Pancreas (tissue), 10 donors: Measurements from ENCODE around the gene SRPK2. TPM values are rescaled to one million over a fixed set of nuclear protein-coding genes. Genes with fewer than 3 reads are reported as not detected.

Experiments
- ATAC-seq, 4 donors: fragments of 200-7000 bp; cut with Tn5 transposase; one replicate each; pipeline versions ENCODE4 v1.8.0 to v1.9.1; 2020; ENCODE audit warnings: mild to moderate bottlenecking in 4 of 4, moderate library complexity in 4 of 4
- DNase-seq, 6 donors: peaks; one replicate each; pipeline ENCODE4 v3.0.0-alpha.2; 2020
- FAIRE-seq: peaks from 2 replicates; lab custom pipeline; 2012; peaks lifted over from hg19 to GRCh38; lab: Jason Lieb, UNC
- H3K27ac ChIP-seq, 4 donors: fragments of 200-600 bp; sonication (generic); 1 replicate in 3 of 4; 2 replicates in 1 of 4; pipeline versions ENCODE4 v1.5.0 to v1.8.0; 2020
- H3K27me3 ChIP-seq, 4 donors: fragments of 200-600 bp; one replicate each; pipeline ENCODE4 v1.8.0; 2021
- H3K36me3 ChIP-seq, 3 donors: fragments of 200-600 bp; sonication (generic) in 1 of 3; one replicate each; pipeline versions ENCODE4 v1.5.0 to v1.8.0; 2020 to 2021
- H3K4me1 ChIP-seq, 3 donors: fragments of 200-600 bp; one replicate each; pipeline ENCODE4 v1.8.0; 2021
- H3K4me3 ChIP-seq, 4 donors: fragments of 200-600 bp; sonication (generic) in 2 of 4; one replicate each; pipeline versions ENCODE4 v1.5.0 to v1.8.0; 2020 to 2021
- H3K9me3 ChIP-seq, 4 donors: fragments of 200-600 bp; one replicate each; pipeline ENCODE4 v1.8.0; 2021
- CTCF ChIP-seq, 4 donors: fragments of 200-600 bp; sonication (generic) in 3 of 4; IDR thresholded peaks; one replicate each; pipeline versions ENCODE4 v1.5.0 to v1.8.0; 2021; ENCODE audit warnings: antibody characterized with exemption in 4 of 4
- WGBS, 2 donors: extraction: QIAGEN DNeasy Blood & Tissue Kit; methylation state at CpG; one replicate each; pipeline ENCODE4 v1.1.7; 2013; 5-methylcytosine and 5-hydroxymethylcytosine counted together
- intact Hi-C, 3 donors: fragments of 100-400 bp; cut with DNase I; formaldehyde crosslinking; loops; one replicate each; pipeline versions ENCODE4 v1.11.1 to v1.14.2; 2022
- polyA plus RNA-seq, 2 donors: library from polyadenylated mRNA; stranded (reverse); fragments of 200-250 nt; gene quantifications; one replicate each; pipeline ENCODE4 v1.2.3, GENCODE V29; 2013
- total RNA-seq, 6 donors: library from RNA; stranded (reverse); fragmentation: NEBNext Ultra II Directional in 4 of 6; extraction: Animal tissue kit (Norgen Biotek cat#: 25700) in 4 of 6; gene quantifications; one replicate each; pipeline versions ENCODE4 v1.2.1 to v1.2.4, GENCODE V29; 2021 to 2023
- donor health status: healthy with polysubstance abuse.
- donor health status: DM: no; HTN: no; CAD: no; lungs with moderate emphysema.
- donor health status: DM: no; HTN: no; CAD: no.
- donor health status: control.
- donor health status: control.
- donor health status: Bipolar disorder and iron deficiency.
- donor health status: DM: yes; HTN: yes; CAD: no.
- donor health status: DM: no; HTN: no; CAD: no.
- donor health status: DM: no; HTN: no; CAD: no.
- donor health status: DM: yes; HTN: yes; CAD: no.

The SRPK2 gene
- total and polyA plus RNA-seq, 8 donors = 6.5 to 27.4 (median 16.4) TPM

- Histone ChIP-seq H3K9me3 (no peaks in the 10 kb centered on the region), H3K4me3 (no peak overlapping the region), H3K27ac (no peak overlapping the region), H3K27me3 (no peaks in the 10 kb centered on the region), H3K36me3 (no peaks in the 10 kb centered on the region), H3K4me1 (peaks cover 4 to 8% (median 8%) of the 10 kb centered on the region in 3 donors)
- ATAC-seq (peak in 3 of 4 donors; percentile 28 to 44 (median 30)), FAIRE-seq (no peak), DNase-seq (no peak)
- intact Hi-C loops = no loop called here
- no peak for TF ChIP-seq CTCF (IDR thresholded peaks at IDR 0.05)
- WGBS, 2 donors = 3 to 5% methylated on average over 1 of the region's 1 CpG
Observed at GRCh38 chr7:105257338-105257737, 131.4 kb downstream of the SRPK2 start.

- intact Hi-C loops = no loop called here
- Histone ChIP-seq H3K9me3 (no peaks in the 10 kb centered on the region), H3K4me3 (no peak overlapping the region), H3K4me1 (peaks cover 7 to 8% (median 8%) of the 10 kb centered on the region in 3 donors), H3K27me3 (no peaks in the 10 kb centered on the region), H3K27ac (no peak overlapping the region), H3K36me3 (no peaks in the 10 kb centered on the region)
- DNase-seq (no peak), ATAC-seq (peak in 1 of 4 donors; percentile 22), FAIRE-seq (no peak)
- no peak for TF ChIP-seq CTCF (IDR thresholded peaks at IDR 0.05)
- 65 to 67% methylated on average over 2 of the region's 2 CpGs for WGBS, 2 donors
Observed at GRCh38 chr7:105256761-105257231, 131.9 kb downstream of the SRPK2 start.

GRCh38 chr7:105250706-105251105, 138.0 kb downstream of the SRPK2 start:
- Histone ChIP-seq H3K9me3 (no peaks in the 10 kb centered on the region), H3K4me1 (peaks cover 5 to 12% (median 8%) of the 10 kb centered on the region in 3 donors), H3K4me3 (no peak overlapping the region), H3K27ac (no peak overlapping the region), H3K36me3 (no peaks in the 10 kb centered on the region), H3K27me3 (no peaks in the 10 kb centered on the region)
- no peak for DNase-seq
- TF ChIP-seq CTCF (IDR thresholded peaks at IDR 0.05) = no peak
- intact Hi-C loops = no loop called here
- FAIRE-seq = no peak
- ATAC-seq = no peak
- WGBS, 2 donors = 93 to 96% methylated on average over 3 of the region's 3 CpGs

GRCh38 chr7:105250239-105250638, 138.5 kb downstream of the SRPK2 start:
- FAIRE-seq (no peak), DNase-seq (no peak), ATAC-seq (no peak)
- intact Hi-C loops = no loop called here
- no peaks in the 10 kb centered on the region for H3K36me3 ChIP-seq
- no peak overlapping the region for H3K4me3 ChIP-seq
- no peaks in the 10 kb centered on the region for H3K27me3 ChIP-seq
- no peaks in the 10 kb centered on the region for H3K9me3 ChIP-seq
- H3K27ac ChIP-seq = no peak overlapping the region
- 89 to 95% methylated on average over 4 of the region's 4 CpGs for WGBS, 2 donors
- peaks cover 8 to 10% (median 8%) of the 10 kb centered on the region in 3 donors for H3K4me1 ChIP-seq
- TF ChIP-seq CTCF (IDR thresholded peaks at IDR 0.05) = no peak

GRCh38 chr7:105249216-105249615, 139.5 kb downstream of the SRPK2 start:
- Histone ChIP-seq H3K36me3 (no peaks in the 10 kb centered on the region), H3K27me3 (no peaks in the 10 kb centered on the region), H3K4me3 (no peak overlapping the region), H3K4me1 (peaks cover 4 to 9% (median 8%) of the 10 kb centered on the region in 3 donors), H3K9me3 (no peaks in the 10 kb centered on the region), H3K27ac (no peak overlapping the region)
- no peak for DNase-seq
- no peak for TF ChIP-seq CTCF (IDR thresholded peaks at IDR 0.05)
- ATAC-seq = no peak
- intact Hi-C loops = no loop called here
- no peak for FAIRE-seq
